Stimulated activated CD8-positive, alpha-beta memory T cell treated with anti-CD3 and anti-CD28 coated beads, Interleukin-7, amount 100 ng/mL, for 1 hour (primary cell): Measurements from ENCODE around the gene FRAT2.

Experiments
- DNase-seq, 2 donors: peaks; one replicate each; pipeline ENCODE4 v3.0.0-alpha.2; 2020; ENCODE audit warnings: low read depth in 2 of 2

Gene FRAT2

DNA sequence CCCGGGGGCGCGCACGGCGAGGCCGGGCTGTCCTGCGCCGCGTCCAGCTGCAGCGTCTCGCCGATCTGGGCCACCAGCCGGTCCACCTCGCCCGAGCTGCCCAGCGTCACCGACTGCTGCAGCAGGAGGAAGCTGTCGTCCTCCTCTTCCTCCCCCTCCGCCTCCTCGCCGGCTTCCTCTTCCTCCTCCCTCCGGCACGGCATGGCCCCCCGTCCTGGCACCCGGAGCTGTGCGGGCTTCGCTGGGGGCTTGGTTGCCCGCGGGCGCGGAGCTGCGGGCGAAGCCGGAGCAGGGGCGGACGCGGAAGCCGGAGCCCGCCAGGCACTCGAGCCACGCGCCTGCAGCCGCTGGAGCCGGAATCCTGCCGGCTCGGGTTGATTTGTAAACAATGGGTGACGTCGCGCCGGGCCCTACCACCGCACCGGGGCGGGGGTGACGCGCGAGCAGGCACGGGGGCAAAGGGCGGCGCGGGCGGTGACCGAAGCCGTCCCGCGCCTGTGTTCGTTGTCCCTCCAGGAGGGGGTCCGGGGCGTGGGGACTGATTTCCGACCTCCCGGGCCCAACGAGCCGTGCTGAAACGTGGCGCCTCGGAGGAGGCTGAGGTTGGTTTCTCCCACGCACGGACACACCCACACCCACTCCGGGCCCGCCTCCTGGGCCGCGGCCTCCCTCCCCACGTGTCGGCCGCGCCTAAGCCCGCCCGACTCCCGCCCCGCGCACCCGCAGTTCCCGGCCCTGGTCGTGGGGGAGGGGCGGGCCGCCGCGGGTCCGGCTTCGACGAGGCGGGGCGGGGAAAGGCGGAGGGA, at the start of gene FRAT2:
FRAT2 (minus strand) TSS at position 360 of the 806 bp plus-strand sequence; CDS start at position 203, 157 bp downstream.
- DNase-seq: peak; percentile 69 to 77

- DNase-seq: no peak
Observed at GRCh38 chr10:97384156-97384555, 49.6 kb upstream of the FRAT2 start.

DNA sequence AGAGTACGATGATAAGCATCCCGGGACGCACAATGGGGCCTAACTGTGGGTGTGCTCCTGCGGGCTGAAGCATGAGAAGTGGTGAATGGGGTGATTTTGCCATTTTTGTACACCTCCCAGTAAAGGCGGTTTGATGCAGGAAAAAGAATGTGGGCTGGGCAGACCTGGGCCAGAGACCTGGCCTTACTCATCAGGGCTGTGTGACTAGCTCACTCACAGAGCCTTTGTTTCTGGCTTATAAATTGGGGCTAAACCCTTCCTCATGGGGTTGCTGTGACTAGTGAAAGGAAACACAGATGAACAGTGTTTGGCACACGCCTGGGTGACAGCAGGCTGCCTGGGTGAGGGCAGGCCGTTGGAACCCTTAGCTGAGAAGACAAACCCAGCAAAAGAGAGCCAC, 48.6 kb upstream of the FRAT2 start:
- no peak for DNase-seq

GRCh38 chr10:97381626-97382025, 47.1 kb upstream of the FRAT2 start:
- no peak for DNase-seq

GRCh38 chr10:97380516-97380915, 46.0 kb upstream of the FRAT2 start:
- DNase-seq: no peak

DNA sequence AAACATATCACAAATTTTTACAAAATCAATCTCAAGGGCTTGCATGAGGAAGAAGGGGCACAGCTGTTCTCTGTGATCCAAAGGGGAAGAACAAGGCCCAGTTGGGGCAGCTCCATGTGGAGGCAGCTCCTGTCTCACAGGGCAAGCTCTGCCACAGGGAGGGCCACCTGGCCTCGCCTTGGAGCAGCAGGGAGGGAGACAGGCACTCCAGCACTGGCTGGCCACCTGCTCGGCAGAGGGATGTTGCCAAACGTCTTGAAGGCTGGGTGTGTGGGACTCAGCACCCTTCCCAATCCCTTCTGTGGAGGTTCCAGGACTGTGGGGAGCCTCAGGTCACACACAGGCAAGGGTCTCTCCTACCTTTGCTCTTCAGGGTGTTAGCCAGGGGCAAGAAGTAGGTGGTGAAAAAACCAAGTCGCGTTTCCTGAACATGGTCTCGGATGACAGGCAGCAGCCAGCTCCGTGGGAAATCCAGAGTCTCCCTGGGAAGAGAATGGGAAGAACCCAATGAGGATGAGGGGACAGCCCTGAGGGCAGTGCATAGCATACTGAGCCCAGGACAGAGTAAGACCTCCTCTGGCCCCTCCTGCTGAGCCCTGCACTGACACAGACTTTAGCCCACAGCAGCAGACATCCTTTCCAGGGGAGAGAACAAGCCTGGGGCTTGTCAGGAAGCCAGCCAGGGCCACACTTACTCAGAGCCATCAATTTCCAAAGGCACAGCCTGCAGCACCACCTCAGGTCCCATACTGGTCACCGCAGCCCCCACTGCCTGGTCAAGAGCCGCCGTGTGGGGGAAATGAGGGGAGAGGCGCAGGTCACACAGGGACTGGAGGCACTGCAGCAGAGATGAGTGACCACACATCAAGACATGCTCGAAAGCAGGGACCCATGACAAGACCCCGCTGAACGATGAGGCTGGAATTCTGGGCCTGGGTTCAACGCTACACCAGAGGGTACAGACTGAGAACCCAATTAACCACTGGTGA, 44.7 kb upstream of the FRAT2 start:
- DNase-seq: no peak

- no peak for DNase-seq
Observed at GRCh38 chr10:97376413-97376812, 41.9 kb upstream of the FRAT2 start.

DNA sequence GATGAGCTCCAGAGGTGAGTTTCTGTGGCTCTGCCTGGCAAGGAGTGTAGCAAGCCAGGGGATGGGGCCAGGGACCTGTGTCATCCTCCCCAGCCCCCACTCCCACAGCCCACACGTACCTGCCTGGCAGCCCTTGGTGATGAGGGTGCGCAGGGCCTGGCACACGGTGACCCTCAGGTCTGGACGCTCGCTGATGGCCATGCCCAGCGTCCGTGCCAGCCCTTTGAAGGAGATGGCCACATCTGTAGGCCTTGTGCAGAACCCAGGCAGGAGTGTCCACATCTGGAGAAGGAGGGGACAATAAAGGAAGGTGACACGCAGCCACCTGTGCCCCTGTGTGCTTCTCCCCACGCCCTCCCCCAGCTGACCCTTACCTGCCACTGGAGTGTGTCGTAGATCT, 38.9 kb upstream of the FRAT2 start:
- DNase-seq: no peak

DNA sequence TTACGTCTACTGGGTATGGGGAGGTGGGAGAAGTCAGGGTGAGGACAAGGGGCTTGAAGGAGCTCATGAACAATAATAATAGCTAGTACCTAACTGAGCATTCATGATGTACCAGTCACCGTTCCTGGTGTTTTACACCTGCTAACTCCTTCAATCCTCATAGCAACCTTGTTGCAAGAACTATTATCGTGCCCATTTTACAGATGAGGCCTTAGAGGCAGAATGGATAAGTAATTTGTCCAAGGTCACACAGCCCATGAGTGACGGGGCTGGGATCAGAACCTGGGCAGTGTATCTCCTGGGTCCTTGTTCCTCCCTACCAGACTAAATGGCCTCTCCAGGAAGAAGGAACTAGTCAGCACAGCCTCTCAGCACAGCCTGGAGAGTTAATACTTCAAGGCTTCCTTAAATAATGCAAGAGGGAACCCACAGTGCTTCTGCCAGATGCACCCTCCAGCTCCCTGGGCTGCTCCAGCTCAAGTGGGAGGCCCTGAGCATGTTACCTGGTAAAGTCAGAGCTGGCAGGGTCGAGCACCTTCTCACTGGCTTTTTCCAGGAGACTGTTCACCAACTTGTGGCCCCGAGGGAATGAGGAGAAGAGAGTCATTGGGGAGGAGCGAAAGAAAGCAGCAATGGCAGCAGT, 37.8 kb upstream of the FRAT2 start:
- no peak for DNase-seq

DNA sequence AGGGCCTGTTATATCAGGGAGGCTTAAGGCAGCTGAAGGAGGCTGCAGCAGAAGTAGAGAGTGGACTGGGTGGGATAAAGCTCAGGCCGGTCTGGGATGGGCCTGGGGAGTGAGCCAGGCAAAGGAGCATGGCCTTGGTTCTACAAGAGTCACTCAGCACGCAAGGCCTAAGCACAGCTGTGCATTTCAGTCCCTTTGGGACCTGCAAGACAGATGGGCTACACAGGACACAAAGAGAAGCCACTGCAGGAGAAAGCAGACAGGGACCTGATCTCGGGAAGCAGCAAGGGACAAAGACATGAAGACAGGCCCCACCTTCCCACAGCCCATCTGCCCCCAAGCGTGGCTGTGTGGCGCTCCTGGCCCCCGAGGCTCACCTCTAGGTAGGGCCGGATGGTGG, 37.2 kb upstream of the FRAT2 start:
- DNase-seq: no peak

DNA sequence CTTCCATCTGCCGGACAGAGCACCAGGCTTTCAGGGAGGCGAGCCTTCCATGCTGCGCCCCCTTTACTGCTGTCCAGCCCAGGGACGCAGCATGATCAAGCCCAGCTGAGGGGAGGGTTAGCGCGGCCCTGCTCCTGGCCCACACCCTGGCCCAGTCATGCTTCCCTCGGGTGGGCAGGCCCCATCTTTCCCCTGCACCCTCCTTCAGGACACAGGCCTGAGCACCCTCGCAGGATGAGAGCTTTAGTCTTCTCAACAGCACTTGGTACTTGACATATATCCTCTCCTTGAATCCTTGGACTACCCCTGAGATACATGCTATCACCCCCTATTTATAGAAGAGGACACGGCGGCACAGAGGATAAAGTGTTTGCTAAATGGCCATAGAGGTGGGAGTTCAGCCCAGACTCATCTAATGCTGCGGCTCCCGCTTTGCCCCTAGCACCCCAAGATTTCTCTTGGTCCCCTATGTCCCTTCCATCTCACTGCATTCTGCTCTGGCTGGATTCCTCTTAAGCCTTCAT, 32.7 kb upstream of the FRAT2 start:
- no peak for DNase-seq

GRCh38 chr10:97366572-97366971, 32.0 kb upstream of the FRAT2 start:
- no peak for DNase-seq

DNA sequence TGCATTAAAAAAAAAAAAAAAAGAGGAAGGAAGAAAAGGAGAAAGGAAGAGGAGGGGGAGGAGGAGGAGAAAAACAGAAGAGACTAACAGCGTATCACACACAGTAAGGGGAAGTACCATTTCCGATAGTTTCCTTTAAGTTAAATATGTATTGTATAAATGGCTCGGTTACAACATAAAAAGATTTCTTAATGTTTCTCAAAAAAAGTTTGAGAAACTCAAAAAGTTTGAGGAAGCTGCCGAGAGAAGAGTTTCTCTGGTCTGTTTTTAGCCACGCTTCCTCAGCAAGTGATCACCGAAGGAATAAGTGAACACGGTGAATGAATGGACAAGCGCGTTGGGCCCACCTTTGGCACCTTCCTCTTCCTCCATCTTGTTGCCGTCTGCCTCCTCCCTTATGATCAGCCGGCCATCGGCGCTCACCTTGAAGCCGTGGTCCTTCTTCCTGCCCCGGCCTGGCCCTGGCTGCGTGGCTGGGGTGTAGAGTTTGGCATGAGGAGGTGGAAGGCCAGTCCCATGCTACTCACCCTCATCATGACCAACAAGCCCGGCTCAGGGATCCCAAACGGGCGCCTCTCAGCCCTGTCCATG, 31.3 kb upstream of the FRAT2 start:
- no peak for DNase-seq

- DNase-seq: no peak
Observed at GRCh38 chr10:97363071-97363470, 28.5 kb upstream of the FRAT2 start.

DNA sequence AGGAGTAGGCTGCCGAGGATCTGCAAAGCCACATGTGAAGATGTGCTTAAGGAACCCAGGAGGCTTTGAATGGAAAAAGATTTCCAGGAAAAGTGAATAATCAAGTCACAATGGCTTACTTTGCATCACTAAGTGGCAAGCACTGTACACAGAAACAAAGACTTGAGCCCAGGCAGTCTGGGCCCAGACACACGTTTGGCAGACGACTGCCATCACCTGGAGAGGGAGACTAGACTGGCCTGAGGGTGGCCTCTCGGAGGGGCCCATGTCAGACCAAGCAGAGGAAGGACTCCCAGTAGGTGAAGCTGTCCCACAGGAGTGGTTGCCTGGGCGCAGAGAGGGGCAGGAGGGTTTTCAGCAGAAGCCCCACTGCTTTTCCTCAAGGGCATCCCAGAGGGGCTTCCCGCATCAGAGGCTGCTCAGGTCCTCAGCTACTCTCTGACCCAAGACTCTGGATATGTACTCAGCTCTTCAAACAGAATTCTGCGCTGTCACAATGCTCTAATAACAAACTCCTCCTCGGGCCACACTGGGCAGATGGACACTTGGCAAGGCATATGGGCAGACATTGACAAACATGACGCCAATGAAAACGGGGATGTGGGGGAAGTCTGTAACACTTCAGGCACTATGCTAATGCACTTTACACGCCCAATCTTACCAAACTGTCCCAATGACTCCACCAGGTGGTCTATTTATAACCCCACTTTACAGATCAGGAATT, 27.9 kb upstream of the FRAT2 start:
- DNase-seq: no peak

DNA sequence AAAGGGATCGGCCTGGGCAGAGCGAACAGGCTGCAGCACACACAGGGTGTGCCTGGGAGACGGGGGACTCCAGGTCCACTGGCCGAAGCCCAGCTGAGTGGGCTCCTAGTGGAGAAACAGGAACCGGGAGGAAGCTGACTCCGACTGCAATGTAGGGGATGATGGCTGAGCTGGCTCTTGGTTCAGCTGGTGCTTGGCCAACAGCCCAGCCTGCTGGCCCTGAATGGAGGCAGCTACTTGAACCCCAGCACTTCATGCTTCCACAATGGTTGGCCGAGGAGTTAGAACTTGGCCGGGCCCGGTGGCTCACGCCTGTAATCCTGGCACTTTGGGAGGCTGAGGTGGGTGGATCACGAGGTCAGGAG, 27.0 kb upstream of the FRAT2 start:
- DNase-seq: no peak

DNA sequence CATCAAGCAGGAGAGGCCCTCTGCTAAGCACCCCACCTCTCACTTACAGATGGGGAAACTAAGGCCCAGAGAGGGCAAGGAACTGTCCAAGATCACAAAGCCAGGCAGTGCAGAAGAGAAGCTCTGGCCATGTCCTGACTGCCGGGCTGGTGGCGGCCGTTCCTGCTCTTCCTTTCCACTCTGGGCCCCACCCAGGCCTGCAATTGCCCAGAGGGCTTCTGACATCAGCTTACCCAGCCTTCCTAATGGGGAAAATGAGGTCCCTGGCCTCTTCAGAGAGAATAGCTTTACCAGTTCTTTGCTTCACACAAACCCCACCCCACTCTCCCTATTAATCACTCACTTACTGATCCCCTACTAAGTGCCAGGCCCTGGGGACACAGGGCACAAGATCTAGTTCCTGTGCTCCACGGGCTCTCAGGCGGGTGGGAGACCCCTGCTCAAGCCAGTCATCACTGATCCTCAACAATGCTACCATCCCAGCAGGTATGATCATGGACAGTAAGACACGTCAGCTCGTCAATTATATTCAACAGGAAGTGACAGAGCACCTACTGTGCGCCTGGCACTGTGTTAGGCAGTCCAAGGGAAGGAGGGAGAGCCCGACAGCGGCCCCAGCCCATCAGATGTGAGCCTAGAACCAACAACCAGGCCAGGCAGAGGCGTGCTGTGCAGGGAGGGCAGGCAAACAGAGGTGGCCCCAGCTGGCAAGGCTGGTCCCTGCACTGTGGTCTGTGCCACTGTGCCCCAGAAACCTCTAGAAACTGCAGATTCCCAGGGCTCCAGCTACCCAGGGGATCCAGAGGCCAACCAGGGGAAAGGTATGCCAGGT, 26.4 kb upstream of the FRAT2 start:
- no peak for DNase-seq

DNA sequence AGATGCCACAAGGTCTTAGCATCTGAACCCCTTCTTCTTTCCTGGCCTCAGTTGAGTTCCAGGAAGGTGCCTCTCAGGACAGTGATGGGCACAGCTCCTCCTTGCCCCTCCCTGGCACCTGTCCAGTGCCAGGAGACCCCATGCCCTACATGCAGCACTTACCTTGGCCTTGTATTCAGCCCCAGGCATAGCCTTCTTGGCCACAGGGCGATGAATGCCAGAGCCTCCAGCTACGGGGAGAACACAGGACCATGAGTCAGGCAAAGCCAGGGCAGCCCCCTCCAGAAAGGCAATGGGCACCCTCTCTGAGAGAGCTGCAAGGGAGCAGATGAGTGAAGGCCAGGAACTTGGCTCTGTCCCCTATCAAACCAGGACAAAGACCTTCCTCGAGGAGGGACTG, 24.3 kb upstream of the FRAT2 start:
- no peak for DNase-seq

DNA sequence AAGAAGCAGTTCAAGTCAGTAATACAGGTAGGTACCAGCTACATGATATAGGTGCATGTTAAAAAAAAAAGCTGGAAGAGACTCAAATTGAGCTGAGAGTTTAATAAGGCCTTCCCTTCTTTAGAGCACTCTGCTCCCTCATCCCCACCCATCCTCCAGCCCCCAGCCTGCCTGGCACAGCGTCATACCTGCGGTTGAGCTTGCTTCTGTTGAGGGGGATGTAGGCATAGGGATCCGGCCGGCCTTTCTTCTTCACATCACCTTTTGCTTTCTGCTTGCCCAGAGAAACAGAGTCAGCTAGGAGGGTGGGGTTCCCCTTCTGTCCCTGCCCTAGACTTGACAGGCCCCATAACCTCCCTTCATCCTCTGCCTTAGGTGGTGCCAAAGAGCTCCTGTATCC, 23.8 kb upstream of the FRAT2 start:
- no peak for DNase-seq

DNA sequence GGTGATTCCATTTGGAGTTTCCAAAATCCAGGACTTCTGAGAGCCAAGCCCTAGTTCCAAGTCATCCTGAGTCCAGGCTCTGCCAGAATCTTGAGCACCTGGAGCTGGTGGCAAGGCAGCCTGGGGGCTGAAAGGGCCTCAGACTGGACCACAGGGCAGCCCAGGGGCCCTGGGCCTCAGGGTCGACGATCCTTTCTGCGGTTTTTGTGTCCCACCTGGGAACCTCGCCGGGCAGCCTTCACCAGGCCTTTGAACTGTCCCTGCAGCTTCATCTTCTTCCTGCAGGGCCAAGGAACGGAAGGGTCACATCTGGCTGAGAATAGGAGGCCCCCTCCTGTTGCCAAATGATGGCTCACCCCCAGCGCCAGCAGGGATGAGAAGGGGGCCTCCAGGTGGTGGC, 22.4 kb upstream of the FRAT2 start:
- no peak for DNase-seq
